Common myeloid progenitor, CD34-positive (primary cell): Measurements from ENCODE around the gene CPEB4.

ENCODE experiments used
- CTCF ChIA-PET: fragments of 350-600 bp; sonication (Branson Sonifier 250); formaldehyde crosslinking; loops from one replicate; lab custom pipeline; 2021; ENCODE audit warnings: antibody characterized with exemption; lab: Charles Lee
- POLR2A ChIA-PET: fragments of 350-600 bp; sonication (Branson Sonifier 250); formaldehyde crosslinking; loops from one replicate; lab custom pipeline; 2021; ENCODE audit warnings: antibody characterized with exemption; lab: Charles Lee
- DNase-seq, 3 donors: peaks; one replicate each; pipeline versions ENCODE4 v3.0.0 to v3.0.0-alpha.2; 2013
- H3K27ac ChIP-seq, 2 experiments: 1 replicate in 1 of 2; 2 replicates in 1 of 2; pipeline ENCODE4 v1.7.0; 2013; ENCODE audit warnings: inconsistent platforms in 2 of 2, low read length in 2 of 2, mild to moderate bottlenecking in 2 of 2, low read depth in 1 of 2, moderate library complexity in 1 of 2; ENCODE audit not compliant: severe bottlenecking in 2 of 2, insufficient read depth in 1 of 2, poor library complexity in 1 of 2
- H3K27me3 ChIP-seq, 5 experiments: replicated peaks in 2 of 5; 1 replicate in 3 of 5; 2 replicates in 2 of 5; pipeline versions ENCODE4 v1.6.1 to v1.7.0; 2013; ENCODE audit warnings: low read length in 4 of 5, mild to moderate bottlenecking in 2 of 5, moderate library complexity in 2 of 5, inconsistent platforms in 1 of 5; ENCODE audit not compliant: insufficient read depth in 5 of 5, control insufficient read depth in 4 of 5
- H3K36me3 ChIP-seq, 4 experiments: 1 replicate in 2 of 4; 2 replicates in 2 of 4; pipeline versions ENCODE4 v1.6.1 to v1.7.0; 2013; ENCODE audit warnings: low read length in 3 of 4, control low read depth in 1 of 4, mild to moderate bottlenecking in 1 of 4; ENCODE audit not compliant: control insufficient read depth in 4 of 4, insufficient read depth in 4 of 4
- H3K4me1 ChIP-seq, 4 experiments: 1 replicate in 3 of 4; 2 replicates in 1 of 4; pipeline versions ENCODE4 v1.6.1 to v1.7.1; 2013; ENCODE audit warnings: low read length in 3 of 4, mild to moderate bottlenecking in 3 of 4, control low read depth in 1 of 4, inconsistent platforms in 1 of 4, moderate library complexity in 1 of 4; ENCODE audit not compliant: control insufficient read depth in 4 of 4, insufficient read depth in 4 of 4; ENCODE audit errors: control extremely low read depth in 1 of 4
- H3K4me3 ChIP-seq, 7 experiments: 1 replicate in 4 of 7; 2 replicates in 3 of 7; pipeline versions ENCODE4 v1.5.1 to v1.7.0; 2013; ENCODE audit warnings: mild to moderate bottlenecking in 7 of 7, low read length in 6 of 7, moderate library complexity in 6 of 7, inconsistent platforms in 2 of 7, low read depth in 2 of 7, control low read depth in 1 of 7; ENCODE audit not compliant: insufficient read depth in 4 of 7, control insufficient read depth in 1 of 7; ENCODE audit errors: extremely low read depth in 1 of 7
- H3K9me3 ChIP-seq, 5 experiments: 1 replicate in 4 of 5; 2 replicates in 1 of 5; pipeline versions ENCODE4 v1.6.1 to v1.7.1; 2013; ENCODE audit warnings: low read length in 4 of 5, mild to moderate bottlenecking in 2 of 5, inconsistent platforms in 1 of 5, low read depth in 1 of 5, moderate library complexity in 1 of 5; ENCODE audit not compliant: control insufficient read depth in 4 of 5, insufficient read depth in 2 of 5; ENCODE audit errors: control extremely low read depth in 1 of 5
- WGBS: methylation state at CpG from one replicate; pipeline ENCODE4 v1.1.5; 2013; ENCODE audit not compliant: insufficient coverage; 5-methylcytosine and 5-hydroxymethylcytosine counted together

The CPEB4 gene

GRCh38 chr5:173859408-173860159, 28.6 kb upstream of the CPEB4 start:
- ChIA-PET POLR2A (no interaction called here), CTCF (interaction anchor here (1.1 to 1.5 kb wide), 5 partner anchors 11 to 39 kb away, joined by 3 to 6 read pairs (median 3); no protein-coding TSS in a partner anchor)
- no peaks in the 10 kb centered on the region for H3K27me3 ChIP-seq
- H3K27ac ChIP-seq, result no peak overlapping the region
- H3K4me3 ChIP-seq, result no peak overlapping the region
- H3K4me1 ChIP-seq, result peaks cover 8 to 22% (median 10%) of the 10 kb centered on the region in 4 experiments
- no peaks in the 10 kb centered on the region for H3K36me3 ChIP-seq
- H3K9me3 ChIP-seq, result no peaks in the 10 kb centered on the region
- no peak for DNase-seq
- 97% methylated on average over 3 of the region's 4 CpGs for WGBS

DNA sequence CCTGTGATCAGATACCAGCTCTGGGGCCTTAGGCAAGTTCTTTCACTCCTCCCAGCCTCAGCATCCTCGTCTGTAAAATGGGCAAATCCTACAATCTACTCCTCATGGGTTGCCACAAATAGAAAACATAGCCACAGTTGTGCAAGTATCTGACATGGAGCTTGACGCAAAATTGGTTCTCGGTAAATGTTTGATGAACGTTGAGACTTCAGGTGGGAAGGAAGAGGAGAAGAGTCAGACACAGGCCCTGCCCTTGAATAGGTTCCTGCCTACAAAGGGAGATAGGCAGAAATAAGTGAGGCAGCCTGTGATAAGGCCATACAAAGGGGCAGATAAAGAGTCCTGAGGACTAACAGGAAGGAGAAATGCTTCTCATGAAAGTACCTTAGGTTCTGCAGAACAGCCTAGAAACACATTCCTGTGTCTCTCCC, 26.1 kb upstream of the CPEB4 start:
- Histone ChIP-seq H3K27ac (no peak overlapping the region), H3K36me3 (no peaks in the 10 kb centered on the region), H3K4me3 (no peak overlapping the region), H3K4me1 (peaks cover 18 to 45% (median 22%) of the 10 kb centered on the region in 4 experiments), H3K27me3 (no peaks in the 10 kb centered on the region), H3K9me3 (peaks cover 0 to 3% (median 0%) of the 10 kb centered on the region in 5 experiments)
- CTCF ChIA-PET, result no interaction called here
- POLR2A ChIA-PET, result no interaction called here
- 100% methylated on average over 4 of the region's 4 CpGs for WGBS
- DNase-seq, result no peak

GRCh38 chr5:173863359-173863758, 24.8 kb upstream of the CPEB4 start:
- no peak for DNase-seq
- ChIA-PET POLR2A (interaction anchor here (0.5 kb wide), 1 partner anchor 19 kb away, joined by 6 read pairs; no protein-coding TSS in a partner anchor), CTCF (no interaction called here)
- H3K4me1 ChIP-seq, result peaks cover 18 to 48% (median 22%) of the 10 kb centered on the region in 4 experiments
- H3K4me3 ChIP-seq, result no peak overlapping the region
- H3K27ac ChIP-seq, result no peak overlapping the region
- peaks cover 0 to 6% (median 0%) of the 10 kb centered on the region in 5 experiments for H3K9me3 ChIP-seq
- no peaks in the 10 kb centered on the region for H3K27me3 ChIP-seq
- H3K36me3 ChIP-seq, result no peaks in the 10 kb centered on the region
- 100% methylated on average over 3 of the region's 3 CpGs for WGBS

- Histone ChIP-seq H3K4me3 (peak overlapping the region in 4 of 7 experiments; percentile 37 to 48 (median 42)), H3K36me3 (no peaks in the 10 kb centered on the region)
Observed at GRCh38 chr5:173864126-173865050, 23.8 kb upstream of the CPEB4 start.

DNA sequence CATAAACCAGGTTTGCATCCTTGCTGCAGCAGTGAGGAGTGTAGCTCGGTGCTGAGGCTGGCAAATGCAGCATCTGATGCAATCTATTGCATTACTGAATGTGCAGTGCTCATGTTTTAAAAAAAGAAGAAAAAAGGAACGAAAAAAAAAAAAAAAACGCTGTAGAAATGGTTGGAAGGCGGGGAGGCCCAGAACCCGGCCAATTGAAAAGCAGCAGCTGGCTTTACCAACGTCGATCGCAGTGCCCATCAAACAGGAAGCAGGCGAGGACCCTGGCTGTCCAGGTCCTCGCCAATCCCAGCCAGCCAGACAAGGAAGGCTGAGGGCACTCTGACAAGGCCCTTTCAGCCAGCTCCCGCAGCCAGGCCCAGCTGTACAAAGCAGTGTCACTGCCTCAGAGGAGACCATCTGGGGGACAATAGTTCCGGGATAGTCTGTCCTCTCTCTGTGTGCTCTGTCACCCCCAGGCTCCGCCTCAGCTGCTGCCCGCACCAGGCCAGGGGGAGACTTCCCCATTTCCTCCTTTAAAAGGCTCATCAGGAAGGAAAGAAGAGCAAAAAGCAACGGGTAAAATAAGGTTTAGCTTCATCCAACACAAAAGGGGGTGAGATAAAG, 21.8 kb upstream of the CPEB4 start:
- CTCF ChIA-PET, result interaction anchor here (0.9 kb wide), 1 partner anchor 10 kb away, joined by 3 read pairs; no protein-coding TSS in a partner anchor
- Histone ChIP-seq H3K27me3 (no peaks in the 10 kb centered on the region), H3K4me3 (no peak overlapping the region), H3K4me1 (peaks cover 18 to 53% (median 22%) of the 10 kb centered on the region in 4 experiments), H3K36me3 (no peaks in the 10 kb centered on the region), H3K9me3 (peaks cover 0 to 6% (median 0%) of the 10 kb centered on the region in 5 experiments), H3K27ac (peak overlapping the region in 1 of 2 experiments; percentile 58)
- POLR2A ChIA-PET, result no interaction called here
- WGBS, result 59% methylated on average over 10 of the region's 15 CpGs
- DNase-seq, result peak in 2 of 3 donors; percentile 48 to 64

More at GRCh38 chr5:173864126-173865050, 23.8 kb upstream of the CPEB4 start:
- 37% methylated on average over 5 of the region's 10 CpGs for WGBS
- H3K27me3 ChIP-seq, result no peaks in the 10 kb centered on the region
- H3K4me1 ChIP-seq, result peaks cover 18 to 53% (median 22%) of the 10 kb centered on the region in 4 experiments
- DNase-seq, result peak in 2 of 3 donors; percentile 85 to 93
- H3K9me3 ChIP-seq, result peaks cover 0 to 6% (median 0%) of the 10 kb centered on the region in 5 experiments
- CTCF ChIA-PET, result interaction anchor here (1.0 to 2.0 kb wide), 2 partner anchors 13 to 92 kb away, joined by 3 to 5 read pairs; no protein-coding TSS in a partner anchor
- peak overlapping the region in 1 of 2 experiments; percentile 40 for H3K27ac ChIP-seq
- POLR2A ChIA-PET, result no interaction called here

GRCh38 chr5:173866858-173867679, 21.1 kb upstream of the CPEB4 start:
- POLR2A ChIA-PET, result no interaction called here
- no peak overlapping the region for H3K4me3 ChIP-seq
- CTCF ChIA-PET, result no interaction called here
- no peak for DNase-seq
- WGBS, result 97% methylated on average over 14 of the region's 17 CpGs
- H3K4me1 ChIP-seq, result peaks cover 18 to 53% (median 22%) of the 10 kb centered on the region in 4 experiments
- H3K9me3 ChIP-seq, result peaks cover 0 to 6% (median 0%) of the 10 kb centered on the region in 5 experiments
- peak overlapping the region in 1 of 2 experiments; percentile 58 for H3K27ac ChIP-seq
- no peaks in the 10 kb centered on the region for H3K36me3 ChIP-seq
- H3K27me3 ChIP-seq, result no peaks in the 10 kb centered on the region
